ENCODE measurements around the gene EPC1. TPM values are rescaled to one million over a fixed set of nuclear protein-coding genes. Genes with fewer than 3 reads are reported as not detected.

Gene EPC1
- total and polyA plus RNA-seq, 7 donors: 13.2 to 54.3 (median 42.6) TPM

GRCh38 chr10:32376097-32376496 is 29.1 kb upstream of the EPC1 start:
- Histone ChIP-seq H3K27me3 (no peaks in the 10 kb centered on the region), H3K27ac (peak overlapping the region; percentile 16 to 91 (median 82)), H3K9me3 (no peaks in the 10 kb centered on the region), H3K4me1 (peaks cover 0 to 55% (median 37%) of the 10 kb centered on the region in 4 donors), H3K36me3 (no peaks in the 10 kb centered on the region), H3K4me3 (peak overlapping the region; percentile 51 to 76 (median 64))
- no peak for DNase-seq
- intact Hi-C loops (cut with DNase I): loop anchor here (5.0 kb wide), 2 partner anchors 41 to 631 kb away; no protein-coding TSS in a partner anchor
- 49 to 77% methylated on average over 1 of the region's 1 CpG for WGBS, 2 donors
- TF ChIP-seq, protein P1, sequence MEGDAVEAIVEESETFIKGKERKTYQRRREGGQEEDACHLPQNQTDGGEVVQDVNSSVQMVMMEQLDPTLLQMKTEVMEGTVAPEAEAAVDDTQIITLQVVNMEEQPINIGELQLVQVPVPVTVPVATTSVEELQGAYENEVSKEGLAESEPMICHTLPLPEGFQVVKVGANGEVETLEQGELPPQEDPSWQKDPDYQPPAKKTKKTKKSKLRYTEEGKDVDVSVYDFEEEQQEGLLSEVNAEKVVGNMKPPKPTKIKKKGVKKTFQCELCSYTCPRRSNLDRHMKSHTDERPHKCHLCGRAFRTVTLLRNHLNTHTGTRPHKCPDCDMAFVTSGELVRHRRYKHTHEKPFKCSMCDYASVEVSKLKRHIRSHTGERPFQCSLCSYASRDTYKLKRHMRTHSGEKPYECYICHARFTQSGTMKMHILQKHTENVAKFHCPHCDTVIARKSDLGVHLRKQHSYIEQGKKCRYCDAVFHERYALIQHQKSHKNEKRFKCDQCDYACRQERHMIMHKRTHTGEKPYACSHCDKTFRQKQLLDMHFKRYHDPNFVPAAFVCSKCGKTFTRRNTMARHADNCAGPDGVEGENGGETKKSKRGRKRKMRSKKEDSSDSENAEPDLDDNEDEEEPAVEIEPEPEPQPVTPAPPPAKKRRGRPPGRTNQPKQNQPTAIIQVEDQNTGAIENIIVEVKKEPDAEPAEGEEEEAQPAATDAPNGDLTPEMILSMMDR (IDR thresholded peaks at IDR 0.05): no peak
- TF ChIP-seq POLR2AphosphoS5 (IDR thresholded peaks at IDR 0.05) (no peak), POLR2A (IDR thresholded peaks at IDR 0.05) (no peak)

GRCh38 chr10:32375631-32376030 is 28.7 kb upstream of the EPC1 start:
- peaks cover 0 to 59% (median 40%) of the 10 kb centered on the region in 4 donors for H3K4me1 ChIP-seq
- H3K36me3 ChIP-seq: no peaks in the 10 kb centered on the region
- intact Hi-C loops (cut with DNase I): loop anchor here (5.0 kb wide), 2 partner anchors 42 to 632 kb away; no protein-coding TSS in a partner anchor
- H3K9me3 ChIP-seq: no peaks in the 10 kb centered on the region
- H3K27ac ChIP-seq: peak overlapping the region; percentile 16 to 91 (median 82)
- H3K4me3 ChIP-seq: peak overlapping the region in 2 of 4 donors; percentile 71 to 76
- DNase-seq: no peak
- H3K27me3 ChIP-seq: no peaks in the 10 kb centered on the region
- TF ChIP-seq POLR2A (IDR thresholded peaks at IDR 0.05): no peak
- TF ChIP-seq, protein P1 (IDR thresholded peaks at IDR 0.05): no peak
- TF ChIP-seq EP300 (IDR thresholded peaks at IDR 0.05): no peak
- TF ChIP-seq POLR2AphosphoS5 (IDR thresholded peaks at IDR 0.05): no peak

DNA sequence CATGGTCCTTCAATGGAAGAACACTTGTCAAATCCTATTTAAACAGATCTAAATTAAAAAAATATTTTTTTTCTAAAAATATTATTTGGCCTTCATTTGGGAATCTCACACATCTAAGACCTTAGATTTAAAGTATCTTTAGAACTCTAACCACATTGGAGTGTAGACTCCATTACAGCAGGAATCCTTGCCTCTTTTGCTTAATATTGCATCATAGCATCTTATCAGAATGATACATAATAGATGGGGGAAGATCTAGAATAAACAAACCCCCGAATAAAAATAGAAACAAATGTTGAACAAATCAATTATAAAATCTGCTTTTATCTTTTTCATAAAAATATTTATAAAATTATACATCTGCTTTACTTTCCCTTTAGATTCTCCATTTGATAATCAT is 27.6 kb upstream of the EPC1 start:
- intact Hi-C loops (cut with DNase I): loop anchor here (5.0 kb wide), 2 partner anchors 43 to 633 kb away; no protein-coding TSS in a partner anchor
- TF ChIP-seq POLR2A (IDR thresholded peaks at IDR 0.05) (no peak), EP300 (IDR thresholded peaks at IDR 0.05) (no peak), POLR2AphosphoS5 (IDR thresholded peaks at IDR 0.05) (no peak)
- TF ChIP-seq, protein P1 (IDR thresholded peaks at IDR 0.05): no peak
- Histone ChIP-seq H3K9me3 (no peaks in the 10 kb centered on the region), H3K27ac (peak overlapping the region in 3 of 4 donors; percentile 2 to 89 (median 29)), H3K4me3 (no peak overlapping the region), H3K4me1 (peaks cover 0 to 61% (median 41%) of the 10 kb centered on the region in 4 donors), H3K36me3 (no peaks in the 10 kb centered on the region), H3K27me3 (no peaks in the 10 kb centered on the region)
- 53 to 61% methylated on average over 1 of the region's 1 CpG for WGBS, 2 donors
- no peak for DNase-seq

DNA sequence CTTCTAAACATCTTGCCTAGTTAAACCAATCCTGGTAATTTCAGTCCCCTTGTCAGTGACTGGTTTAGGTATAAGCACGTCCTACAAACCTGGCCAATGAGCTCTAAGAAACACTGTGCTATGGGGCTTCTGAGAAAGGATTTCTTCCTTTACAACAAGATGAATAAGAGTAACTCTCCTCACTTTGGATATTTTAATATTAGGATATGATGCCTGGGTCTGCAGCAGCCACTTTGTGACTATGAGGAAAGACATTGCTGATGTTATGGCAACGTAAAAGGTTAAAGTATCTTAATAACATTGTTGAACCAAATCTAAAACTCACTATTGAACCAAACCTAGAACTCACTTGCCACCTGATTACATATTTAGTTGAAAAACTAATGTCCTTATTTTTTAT is 26.5 kb upstream of the EPC1 start:
- no peaks in the 10 kb centered on the region for H3K27me3 ChIP-seq
- no peak for TF ChIP-seq POLR2AphosphoS5 (IDR thresholded peaks at IDR 0.05)
- no peak for TF ChIP-seq EP300 (IDR thresholded peaks at IDR 0.05)
- TF ChIP-seq, protein P1 (IDR thresholded peaks at IDR 0.05): no peak
- TF ChIP-seq POLR2A (IDR thresholded peaks at IDR 0.05): no peak
- WGBS, 2 donors: 91 to 95% methylated on average over 2 of the region's 2 CpGs
- no peaks in the 10 kb centered on the region for H3K9me3 ChIP-seq
- DNase-seq: no peak
- intact Hi-C loops (cut with DNase I): no loop called here
- peak overlapping the region in 2 of 4 donors; percentile 32 to 89 for H3K27ac ChIP-seq
- no peaks in the 10 kb centered on the region for H3K36me3 ChIP-seq
- no peak overlapping the region for H3K4me3 ChIP-seq
- H3K4me1 ChIP-seq: peaks cover 0 to 58% (median 45%) of the 10 kb centered on the region in 4 donors

DNA sequence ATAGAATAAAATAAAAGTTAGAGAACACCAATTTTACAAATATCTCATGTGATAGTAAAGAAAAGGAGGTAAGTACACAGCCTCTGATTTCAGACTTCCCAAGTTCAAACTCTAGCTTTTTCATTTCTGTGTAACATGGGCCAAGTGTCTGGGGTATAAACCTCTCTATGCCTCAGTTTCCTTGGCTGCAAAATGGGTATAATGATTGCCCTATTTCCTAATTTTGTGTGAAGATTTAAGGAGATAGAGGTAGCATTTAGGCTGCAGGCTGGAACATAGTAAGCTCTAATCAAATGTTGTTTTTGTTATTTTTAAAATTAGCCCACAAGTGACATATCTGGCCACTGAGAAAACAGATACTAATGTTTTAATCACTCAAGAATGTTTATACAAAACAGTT is 26.1 kb upstream of the EPC1 start:
- TF ChIP-seq POLR2AphosphoS5 (IDR thresholded peaks at IDR 0.05) (no peak), POLR2A (IDR thresholded peaks at IDR 0.05) (no peak), EP300 (IDR thresholded peaks at IDR 0.05) (no peak)
- TF ChIP-seq, protein P1 (IDR thresholded peaks at IDR 0.05): no peak
- Histone ChIP-seq H3K27ac (peak overlapping the region in 2 of 4 donors; percentile 32 to 89), H3K9me3 (no peaks in the 10 kb centered on the region), H3K4me1 (peaks cover 0 to 62% (median 50%) of the 10 kb centered on the region in 4 donors), H3K36me3 (no peaks in the 10 kb centered on the region), H3K27me3 (no peaks in the 10 kb centered on the region), H3K4me3 (no peak overlapping the region)
- DNase-seq: no peak
- intact Hi-C loops (cut with DNase I): no loop called here

All from sigmoid colon (tissue), 7 donors.